B cell (primary cell): Measurements from ENCODE around the gene DYNLT4. TPM values are rescaled to one million over a fixed set of nuclear protein-coding genes. Genes with fewer than 3 reads are reported as not detected.
A peak's percentile ranks its signal among the peaks of the same experiment; 100 is the strongest.

ENCODE experiments used
- ATAC-seq: fragments of 200-7000 bp; cut with Tn5 transposase; one replicate; pipeline ENCODE4 v1.10.0; 2021; ENCODE audit warnings: low read depth, mild to moderate bottlenecking, moderate number of reproducible peaks, moderate library complexity
- CTCF ChIA-PET: fragments of 350-600 bp; sonication (Branson Sonifier 250); formaldehyde crosslinking; loops from one replicate; lab custom pipeline; 2021; ENCODE audit warnings: antibody characterized with exemption, inconsistent platforms; lab: Charles Lee
- POLR2A ChIA-PET: fragments of 350-600 bp; sonication (Branson Sonifier 250); formaldehyde crosslinking; loops from one replicate; lab custom pipeline; 2021; ENCODE audit warnings: antibody characterized with exemption; lab: Charles Lee
- DNase-seq: peaks from one replicate; pipeline ENCODE4 v3.0.0; 2013
- H2AFZ ChIP-seq: 2 replicates; pipeline ENCODE4 v1.6.1; 2012; ENCODE audit warnings: mild to moderate bottlenecking, low read depth, low read length; ENCODE audit not compliant: insufficient read depth, poor library complexity, severe bottlenecking
- H3K27ac ChIP-seq, 2 donors: 1 replicate in 1 of 2; 2 replicates in 1 of 2; pipeline ENCODE4 v1.5.1; 2012 to 2013; ENCODE audit warnings: low read length in 2 of 2, mild to moderate bottlenecking in 2 of 2, moderate library complexity in 1 of 2
- H3K27me3 ChIP-seq, 4 experiments: fragments of 200-600 bp in 1 of 4; sonication (generic) in 1 of 4; replicated peaks in 1 of 4; 1 replicate in 2 of 4; 2 replicates in 2 of 4; pipeline versions ENCODE4 v1.6.1 to v1.7.0; 2013 to 2016; ENCODE audit warnings: low read length in 3 of 4, mild to moderate bottlenecking in 2 of 4, mixed read lengths in 1 of 4, moderate library complexity in 1 of 4; ENCODE audit not compliant: insufficient read depth in 4 of 4, control insufficient read depth in 3 of 4; ENCODE audit errors: control extremely low read depth in 1 of 4
- H3K36me3 ChIP-seq, 2 experiments: replicated peaks in 1 of 2; 1 replicate in 1 of 2; 2 replicates in 1 of 2; pipeline versions ENCODE4 v1.6.1 to v1.7.1; 2013; ENCODE audit warnings: low read length in 1 of 2; ENCODE audit not compliant: insufficient read depth in 2 of 2, control insufficient read depth in 1 of 2; ENCODE audit errors: control extremely low read depth in 1 of 2, extremely low read depth in 1 of 2
- H3K4me1 ChIP-seq, 2 donors: fragments of 200-600 bp in 1 of 2; sonication (generic) in 1 of 2; 1 replicate in 1 of 2; 2 replicates in 1 of 2; pipeline versions ENCODE4 v1.5.1 to v1.6.1; 2013 to 2017; ENCODE audit warnings: low read length in 2 of 2; ENCODE audit not compliant: control insufficient read depth in 2 of 2, insufficient read depth in 2 of 2
- H3K4me2 ChIP-seq: replicated peaks from 2 replicates; pipeline ENCODE3; 2012; ENCODE audit warnings: mild to moderate bottlenecking, low read depth, low read length; ENCODE audit not compliant: poor library complexity, severe bottlenecking
- H3K4me3 ChIP-seq, 5 experiments: fragments of 200-600 bp in 1 of 5; sonication (generic) in 1 of 5; 1 replicate in 3 of 5; 2 replicates in 2 of 5; pipeline versions ENCODE4 v1.5.1 to v1.7.0; 2011 to 2016; ENCODE audit warnings: low read length in 4 of 5, mild to moderate bottlenecking in 4 of 5, low read depth in 2 of 5, control low read depth in 1 of 5, moderate library complexity in 1 of 5; ENCODE audit not compliant: insufficient read depth in 1 of 5; ENCODE audit errors: control extremely low read depth in 1 of 5, extremely low read depth in 1 of 5
- H3K79me2 ChIP-seq: fragments of 200-600 bp; sonication (generic); one replicate; pipeline ENCODE4 v1.6.0; 2016; ENCODE audit warnings: low read length; ENCODE audit not compliant: control insufficient read depth, insufficient read depth
- H3K9ac ChIP-seq: fragments of 200-600 bp; sonication (generic); 2 replicates; pipeline ENCODE4 v1.6.1; 2017; ENCODE audit warnings: mild to moderate bottlenecking, low read length, moderate library complexity
- H3K9me3 ChIP-seq, 3 donors: one replicate each; pipeline versions ENCODE4 v1.6.1 to v1.7.1; 2013; ENCODE audit warnings: low read length in 2 of 3; ENCODE audit not compliant: control insufficient read depth in 2 of 3, insufficient read depth in 1 of 3; ENCODE audit errors: control extremely low read depth in 1 of 3
- H4K20me1 ChIP-seq: 2 replicates; pipeline ENCODE4 v1.6.0; 2012; ENCODE audit warnings: mild to moderate bottlenecking, low read length; ENCODE audit not compliant: insufficient read depth, control insufficient read depth, poor library complexity, severe bottlenecking
- H3K27ac Mint-ChIP-seq: one replicate; pipeline ENCODE4 v1.8.0; 2021; ENCODE audit warnings: mixed read lengths
- H3K27me3 Mint-ChIP-seq: one replicate; pipeline ENCODE4 v1.8.0; 2021; ENCODE audit warnings: mixed read lengths
- H3K4me1 Mint-ChIP-seq: one replicate; pipeline ENCODE4 v1.8.0; 2021; ENCODE audit warnings: mixed read lengths
- H3K4me3 Mint-ChIP-seq: one replicate; pipeline ENCODE4 v1.8.0; 2021; ENCODE audit warnings: mixed read lengths
- H3K9me3 Mint-ChIP-seq: one replicate; pipeline ENCODE4 v1.8.0; 2022; ENCODE audit warnings: mixed read lengths; ENCODE audit not compliant: insufficient read depth
- CTCF ChIP-seq: fragments of 200-600 bp; IDR thresholded peaks from one replicate; pipeline ENCODE4 v1.8.0; 2022; ENCODE audit warnings: antibody characterized with exemption, mild to moderate bottlenecking
- EZH2 ChIP-seq: IDR thresholded peaks from 2 replicates; pipeline ENCODE4 v1.6.1; 2012; ENCODE audit warnings: borderline replicate concordance, low read depth, mild to moderate bottlenecking, moderate library complexity, low read length; ENCODE audit not compliant: insufficient read depth, poor library complexity, severe bottlenecking
- WGBS: methylation state at CpG from one replicate; pipeline ENCODE4 v1.1.5; 2013; ENCODE audit warnings: missing lambda C conversion rate; ENCODE audit not compliant: insufficient coverage; 5-methylcytosine and 5-hydroxymethylcytosine counted together
- intact Hi-C: fragments of 100-400 bp; cut with micrococcal nuclease; formaldehyde crosslinking; loops from one replicate; pipeline ENCODE4 v1.10.0; 2022
- polyA plus RNA-seq: library from polyadenylated mRNA; depleted of rRNA; stranded (reverse); fragments of >200 nt; gene quantifications from 2 replicates; pipeline ENCODE4 v1.2.3, GENCODE V29; 2012
- total RNA-seq, 2 donors: library from RNA; stranded (reverse); fragments of 120-200 nt in 1 of 2; gene quantifications; 1 replicate in 1 of 2; 2 replicates in 1 of 2; pipeline versions ENCODE4 v1.2.3 to v1.2.4, GENCODE V29; 2013 to 2022

Gene DYNLT4
- total and polyA plus RNA-seq, 2 donors (not counting 1 experiment from before 2014, with no cell fraction given) = 0.19 to 0.39 TPM

DNA sequence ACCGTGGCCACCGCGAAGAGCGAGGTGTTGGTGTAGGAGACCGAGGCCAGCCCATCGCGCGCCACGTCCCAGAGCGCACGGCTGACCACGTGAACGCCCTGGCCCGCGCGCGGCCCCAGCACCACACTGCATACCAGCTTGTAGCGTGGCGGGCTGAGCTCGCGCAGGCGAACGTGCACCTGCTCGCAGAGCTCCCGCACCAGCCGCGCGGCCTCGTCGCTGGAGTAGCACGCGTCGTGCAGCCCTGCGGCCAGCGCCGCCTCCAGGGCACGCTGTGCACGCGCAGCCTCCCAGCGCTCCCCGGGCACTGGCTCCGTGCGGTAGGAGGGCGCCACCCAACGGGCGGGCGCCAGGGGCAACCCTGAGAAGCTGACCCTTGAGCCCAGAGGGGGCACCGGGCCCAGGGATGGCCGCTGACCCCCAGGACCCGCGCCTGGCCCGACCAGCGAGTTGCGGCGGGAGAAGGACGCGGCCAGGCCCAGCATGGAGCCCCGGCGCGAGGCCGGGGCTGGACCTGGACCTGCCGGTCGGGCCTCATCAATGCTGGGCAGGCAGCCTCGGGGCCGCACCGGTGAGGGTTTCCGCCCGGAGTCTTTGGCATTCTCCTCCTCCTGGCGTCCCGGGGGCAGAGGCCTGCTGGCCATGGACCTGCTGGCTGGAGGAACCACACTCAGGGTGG is 987 bp downstream of the DYNLT4 start:
- no peak overlapping the region for H3K4me2 ChIP-seq
- intact Hi-C loops = no loop called here
- ChIA-PET POLR2A (interaction anchor here (4.3 kb wide), 1 partner anchor 13 kb away, joined by 59 read pairs; no protein-coding TSS in a partner anchor), CTCF (interaction anchor here (1.1 to 1.7 kb wide), 2 partner anchors 13 to 77 kb away, joined by 3 to 7 read pairs; no protein-coding TSS in a partner anchor)
- H3K4me3 ChIP-seq = no peak overlapping the region
- peaks cover 0 to 21% of the 10 kb centered on the region in 2 experiments for H3K36me3 ChIP-seq
- peak overlapping the region; percentile 99 for H3K27ac Mint-ChIP-seq
- no peaks in the 10 kb centered on the region for H3K27me3 ChIP-seq
- peaks cover 0 to 3% (median 0%) of the 10 kb centered on the region in 3 donors for H3K9me3 ChIP-seq
- no peaks in the 10 kb centered on the region for H3K9me3 Mint-ChIP-seq
- H3K9ac ChIP-seq = no peak overlapping the region
- H3K79me2 ChIP-seq = peaks cover 5% of the 10 kb centered on the region
- peaks cover 65% of the 10 kb centered on the region for H3K4me1 Mint-ChIP-seq
- no peaks in the 10 kb centered on the region for H3K27me3 Mint-ChIP-seq
- ATAC-seq (no peak), DNase-seq (no peak)
- peaks cover 51 to 67% of the 10 kb centered on the region in 2 donors for H3K4me1 ChIP-seq
- 99% methylated on average over 67 of the region's 70 CpGs for WGBS
- H2AFZ ChIP-seq = no peak overlapping the region
- no peaks in the 10 kb centered on the region for H4K20me1 ChIP-seq
- H3K4me3 Mint-ChIP-seq = no peak overlapping the region
- TF ChIP-seq CTCF (no peak), EZH2 (no peak)
- peak overlapping the region; percentile 91 to 95 for H3K27ac ChIP-seq

DNA sequence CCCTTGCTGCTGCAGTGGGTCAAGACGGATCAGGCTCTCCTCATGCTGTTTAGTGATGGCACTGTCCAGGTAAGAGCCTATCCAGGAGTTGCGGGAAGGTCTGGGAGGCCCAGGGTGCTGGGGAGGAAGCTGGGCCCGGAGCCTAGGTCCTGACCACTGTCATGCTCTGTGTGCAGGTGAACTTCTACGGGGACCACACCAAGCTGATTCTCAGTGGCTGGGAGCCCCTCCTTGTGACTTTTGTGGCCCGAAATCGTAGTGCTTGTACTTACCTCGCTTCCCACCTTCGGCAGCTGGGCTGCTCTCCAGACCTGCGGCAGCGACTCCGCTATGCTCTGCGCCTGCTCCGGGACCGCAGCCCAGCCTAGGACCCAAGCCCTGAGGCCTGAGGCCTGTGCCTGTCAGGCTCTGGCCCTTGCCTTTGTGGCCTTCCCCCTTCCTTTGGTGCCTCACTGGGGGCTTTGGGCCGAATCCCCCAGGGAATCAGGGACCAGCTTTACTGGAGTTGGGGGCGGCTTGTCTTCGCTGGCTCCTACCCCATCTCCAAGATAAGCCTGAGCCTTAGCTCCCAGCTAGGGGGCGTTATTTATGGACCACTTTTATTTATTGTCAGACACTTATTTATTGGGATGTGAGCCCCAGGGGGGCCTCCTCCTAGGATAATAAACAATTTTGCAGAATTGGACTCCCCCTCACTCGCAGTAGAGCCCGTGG is 1.7 kb downstream of the DYNLT4 start:
- H3K9ac ChIP-seq = no peak overlapping the region
- no peaks in the 10 kb centered on the region for H4K20me1 ChIP-seq
- Mint-ChIP-seq H3K27ac (peak overlapping the region; percentile 41), H3K27me3 (no peaks in the 10 kb centered on the region), H3K4me3 (no peak overlapping the region), H3K4me1 (peaks cover 61% of the 10 kb centered on the region), H3K9me3 (no peaks in the 10 kb centered on the region)
- no peak for ATAC-seq
- H3K27me3 ChIP-seq = no peaks in the 10 kb centered on the region
- no peak overlapping the region for H3K4me3 ChIP-seq
- no peak for DNase-seq
- over 99% methylated on average over 16 of the region's 20 CpGs for WGBS
- H3K36me3 ChIP-seq = peaks cover 0 to 21% of the 10 kb centered on the region in 2 experiments
- intact Hi-C loops = no loop called here
- TF ChIP-seq CTCF (no peak), EZH2 (no peak)
- H3K9me3 ChIP-seq = peaks cover 0 to 3% (median 0%) of the 10 kb centered on the region in 3 donors
- ChIA-PET CTCF (interaction anchor here (0.6 to 1.1 kb wide), 2 partner anchors 8 to 209 kb away, joined by 3 read pairs; no protein-coding TSS in a partner anchor), POLR2A (no interaction called here)
- H3K27ac ChIP-seq = no peak overlapping the region
- no peak overlapping the region for H2AFZ ChIP-seq
- peaks cover 44 to 67% of the 10 kb centered on the region in 2 donors for H3K4me1 ChIP-seq
- H3K4me2 ChIP-seq = no peak overlapping the region
- peaks cover 5% of the 10 kb centered on the region for H3K79me2 ChIP-seq
